GM10248 (cell line): Measurements from ENCODE around the gene CADM2.

ENCODE experiments used
- CTCF ChIA-PET: fragments of 300-600 bp; sonication (Branson Sonifier 250); formaldehyde crosslinking; extraction: SDS; loops from one replicate; lab custom pipeline; 2021; ENCODE audit warnings: antibody characterized with exemption; lab: Yijun Ruan, JAX
- POLR2A ChIA-PET: fragments of 350-650 bp; sonication (Branson Sonifier 250); formaldehyde crosslinking; extraction: SDS; loops from one replicate; lab custom pipeline; 2020; ENCODE audit warnings: antibody characterized with exemption; lab: Yijun Ruan, JAX
- DNase-seq: peaks from one replicate; pipeline ENCODE4 v3.0.0; 2012; ENCODE audit errors: extremely low spot score
- CTCF ChIP-seq: IDR thresholded peaks from 2 replicates; pipeline ENCODE4 v1.5.1; 2012; ENCODE audit warnings: mild to moderate bottlenecking, low read depth; ENCODE audit errors: extremely low read depth, missing control alignments, control extremely low read depth

CADM2 gene

GRCh38 chr3:85877631-85878030 lies 918.8 kb downstream of the CADM2 start:
- ChIA-PET CTCF (interaction anchor here (1.0 to 1.8 kb wide), 2 partner anchors 17 to 21 kb away, joined by 3 read pairs; no protein-coding TSS in a partner anchor), POLR2A (no interaction called here)
- DNase-seq: no peak
- no peak for TF ChIP-seq CTCF

- CTCF ChIA-PET: interaction anchor here (0.6 to 1.9 kb wide), 4 partner anchors 10 to 19 kb away, joined by 3 to 5 read pairs (median 3); no protein-coding TSS in a partner anchor
- no peak for TF ChIP-seq CTCF
- POLR2A ChIA-PET: no interaction called here
- no peak for DNase-seq
These were observed 923.1 kb downstream of the CADM2 start for GRCh38 chr3:85881833-85882393.

GRCh38 chr3:85890043-85890555 lies 931.3 kb downstream of the CADM2 start:
- DNase-seq: no peak
- CTCF ChIA-PET: interaction anchor here (1.1 to 1.6 kb wide), 3 partner anchors 11 to 22 kb away, joined by 3 to 6 read pairs (median 3); no protein-coding TSS in a partner anchor
- POLR2A ChIA-PET: no interaction called here
- TF ChIP-seq CTCF: no peak

GRCh38 chr3:85903434-85903833 lies 944.6 kb downstream of the CADM2 start:
- DNase-seq: no peak
- CTCF ChIA-PET: interaction anchor here (1.0 to 1.4 kb wide), 3 partner anchors 8 to 30 kb away, joined by 3 to 6 read pairs (median 4); no protein-coding TSS in a partner anchor
- POLR2A ChIA-PET: no interaction called here
- no peak for TF ChIP-seq CTCF

GRCh38 chr3:85912980-85913379 lies 954.2 kb downstream of the CADM2 start:
- CTCF ChIA-PET: no interaction called here

GRCh38 chr3:85922374-85922773 lies 963.6 kb downstream of the CADM2 start:
- no peak for TF ChIP-seq CTCF
- ChIA-PET CTCF (no interaction called here), POLR2A (no interaction called here)
- no peak for DNase-seq

More at GRCh38 chr3:85912980-85913379, 954.2 kb downstream of the CADM2 start:
- no peak for TF ChIP-seq CTCF
- DNase-seq: no peak
- POLR2A ChIA-PET: no interaction called here
